ENCODE measurements around the gene MATN4. TPM values are rescaled to one million over a fixed set of nuclear protein-coding genes. Genes with fewer than 3 reads are reported as not detected.

The MATN4 gene
- total RNA-seq, 1 donor from 2014 or later, result 0.75 TPM

- no peak for DNase-seq (ENCODE audit: extremely low spot score, unreplicated experiment)
- Mint-ChIP-seq H3K9me3 (no peaks in the 10 kb centered on the region), H3K4me1 (ENCODE audit: unreplicated experiment) (no peaks in the 10 kb centered on the region), H3K27ac (no peak overlapping the region), H3K27me3 (peaks cover 11% of the 10 kb centered on the region), H3K36me3 (no peaks in the 10 kb centered on the region), H3K4me3 (no peak overlapping the region)
- TF ChIP-seq CTCF (conservative IDR thresholded peaks at IDR 0.05), result no peak
Observed at GRCh38 chr20:45282700-45283550, 25.2 kb downstream of the MATN4 start.

GRCh38 chr20:45279992-45280391 lies 28.1 kb downstream of the MATN4 start:
- TF ChIP-seq CTCF (conservative IDR thresholded peaks at IDR 0.05), result no peak
- peaks cover 11% of the 10 kb centered on the region for H3K27me3 Mint-ChIP-seq
- H3K4me3 Mint-ChIP-seq, result no peak overlapping the region
- no peaks in the 10 kb centered on the region for H3K36me3 Mint-ChIP-seq
- H3K9me3 Mint-ChIP-seq, result no peaks in the 10 kb centered on the region
- DNase-seq (ENCODE audit: extremely low spot score, unreplicated experiment), result no peak
- H3K27ac Mint-ChIP-seq, result no peak overlapping the region
- H3K4me1 Mint-ChIP-seq (ENCODE audit: unreplicated experiment), result no peaks in the 10 kb centered on the region

- H3K4me3 Mint-ChIP-seq, result no peak overlapping the region
- no peaks in the 10 kb centered on the region for H3K4me1 Mint-ChIP-seq (ENCODE audit: unreplicated experiment)
- DNase-seq (ENCODE audit: extremely low spot score, unreplicated experiment), result no peak
- peaks cover 4% of the 10 kb centered on the region for H3K27me3 Mint-ChIP-seq
- no peaks in the 10 kb centered on the region for H3K36me3 Mint-ChIP-seq
- no peak for TF ChIP-seq CTCF (conservative IDR thresholded peaks at IDR 0.05)
- no peaks in the 10 kb centered on the region for H3K9me3 Mint-ChIP-seq
- H3K27ac Mint-ChIP-seq, result no peak overlapping the region
Observed at GRCh38 chr20:45275338-45275737, 32.8 kb downstream of the MATN4 start.

- Mint-ChIP-seq H3K9me3 (no peaks in the 10 kb centered on the region), H3K27me3 (peaks cover 4% of the 10 kb centered on the region), H3K27ac (no peak overlapping the region), H3K4me1 (ENCODE audit: unreplicated experiment) (no peaks in the 10 kb centered on the region), H3K4me3 (no peak overlapping the region), H3K36me3 (no peaks in the 10 kb centered on the region)
- DNase-seq (ENCODE audit: extremely low spot score, unreplicated experiment), result no peak
- no peak for TF ChIP-seq CTCF (conservative IDR thresholded peaks at IDR 0.05)
Observed at GRCh38 chr20:45269754-45270270, 38.3 kb downstream of the MATN4 start.

- H3K27me3 Mint-ChIP-seq, result peaks cover 4% of the 10 kb centered on the region
- DNase-seq (ENCODE audit: extremely low spot score, unreplicated experiment), result no peak
- no peak for TF ChIP-seq CTCF (conservative IDR thresholded peaks at IDR 0.05)
- no peaks in the 10 kb centered on the region for H3K4me1 Mint-ChIP-seq (ENCODE audit: unreplicated experiment)
- H3K9me3 Mint-ChIP-seq, result no peaks in the 10 kb centered on the region
- H3K36me3 Mint-ChIP-seq, result no peaks in the 10 kb centered on the region
- no peak overlapping the region for H3K4me3 Mint-ChIP-seq
- H3K27ac Mint-ChIP-seq, result no peak overlapping the region
Observed at GRCh38 chr20:45269056-45269455, 39.0 kb downstream of the MATN4 start.
